ENCODE results near the gene IQCH.

- TF ChIP-seq CTCF (conservative IDR thresholded peaks at IDR 0.05) (no peak), ZFX (IDR thresholded peaks at IDR 0.05) (no peak)
Observed at GRCh38 chr15:67545864-67546263, 291.3 kb downstream of the IQCH start.
